HuH-7.5 (cell line): ENCODE results near the gene RNASE13.
A peak's percentile ranks its signal among the peaks of the same experiment; 100 is the strongest.

Experiments used
- DNase-seq: peaks from one replicate; pipeline ENCODE4 v3.0.0; 2011; ENCODE audit warnings: low spot score

RNASE13 gene

DNA sequence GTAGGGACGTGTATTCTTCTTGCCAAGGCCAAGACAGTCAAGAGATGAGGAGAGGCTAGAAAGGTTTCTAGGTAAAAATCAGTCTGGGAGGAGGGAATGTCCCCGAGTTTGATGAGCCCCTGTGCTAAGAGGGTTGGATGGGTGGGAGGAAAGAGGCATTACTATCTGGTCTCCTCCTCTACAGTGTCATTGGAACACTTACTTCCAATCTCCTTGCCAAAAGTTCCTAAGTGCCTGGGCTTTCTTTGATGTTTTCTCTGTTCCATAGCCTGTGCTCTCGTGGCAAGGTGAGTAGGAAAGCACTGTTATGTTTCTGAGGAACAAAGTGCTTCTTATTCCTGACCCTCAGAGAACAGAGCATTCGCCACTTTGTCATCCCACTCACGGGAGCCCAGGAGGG is at the start of gene RNASE13:
RNASE13 (minus strand) TSS at position 101 of the 400 bp plus-strand sequence. CDS start 519 bp downstream, outside the sequence.
- DNase-seq, result no peak

GRCh38 chr14:21084396-21084795 is 49.8 kb upstream of the RNASE13 start:
- no peak for DNase-seq

GRCh38 chr14:21083565-21084325 is 49.1 kb upstream of the RNASE13 start:
- DNase-seq, result no peak

DNA sequence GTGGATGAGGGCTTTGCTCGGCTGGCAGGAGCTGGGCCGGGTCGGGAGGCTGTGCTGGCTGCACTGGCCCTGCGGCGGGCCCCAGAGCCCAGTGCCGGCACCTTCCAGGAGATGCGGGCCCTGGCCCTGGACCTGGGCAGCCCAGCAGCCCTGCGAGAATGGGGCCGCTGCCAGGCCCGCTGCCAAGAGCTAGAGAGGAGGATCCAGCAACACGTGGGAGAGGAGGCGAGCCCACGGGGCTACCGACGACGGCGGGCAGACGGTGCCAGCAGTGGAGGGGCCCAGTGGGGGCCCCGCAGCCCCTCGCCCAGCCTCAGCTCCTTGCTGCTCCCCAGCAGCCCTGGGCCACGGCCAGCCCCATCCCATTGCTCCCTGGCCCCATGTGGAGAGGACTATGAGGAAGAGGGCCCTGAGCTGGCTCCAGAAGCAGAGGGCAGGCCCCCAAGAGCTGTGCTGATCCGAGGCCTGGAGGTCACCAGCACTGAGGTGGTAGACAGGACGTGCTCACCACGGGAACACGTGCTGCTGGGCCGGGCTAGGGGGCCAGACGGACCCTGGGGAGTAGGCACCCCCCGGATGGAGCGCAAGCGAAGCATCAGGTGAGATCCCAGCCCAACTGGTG is 47.0 kb upstream of the RNASE13 start:
- DNase-seq, result no peak

- DNase-seq, result no peak
Observed at GRCh38 chr14:21078726-21079125, 44.1 kb upstream of the RNASE13 start.

DNA sequence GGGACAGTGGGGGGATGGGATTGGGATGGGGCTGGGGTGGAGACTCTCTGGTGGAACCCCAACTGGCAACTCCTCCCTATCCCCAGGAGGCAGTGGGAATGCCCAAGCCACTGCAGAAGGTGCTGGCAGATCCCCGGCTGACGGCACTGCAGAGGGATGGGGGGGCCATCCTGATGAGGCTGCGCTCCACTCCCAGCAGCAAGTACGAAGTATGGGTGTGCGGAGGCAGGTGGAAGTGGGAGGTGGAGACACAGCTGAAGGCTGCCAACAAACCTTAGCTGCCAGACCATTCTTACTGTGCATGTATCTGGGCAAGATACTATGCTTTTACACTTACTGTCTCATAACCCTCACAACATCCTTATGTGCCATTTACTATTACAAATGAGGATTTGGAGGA is 43.7 kb upstream of the RNASE13 start:
- DNase-seq, result no peak

GRCh38 chr14:21077672-21078071 is 43.1 kb upstream of the RNASE13 start:
- no peak for DNase-seq

DNA sequence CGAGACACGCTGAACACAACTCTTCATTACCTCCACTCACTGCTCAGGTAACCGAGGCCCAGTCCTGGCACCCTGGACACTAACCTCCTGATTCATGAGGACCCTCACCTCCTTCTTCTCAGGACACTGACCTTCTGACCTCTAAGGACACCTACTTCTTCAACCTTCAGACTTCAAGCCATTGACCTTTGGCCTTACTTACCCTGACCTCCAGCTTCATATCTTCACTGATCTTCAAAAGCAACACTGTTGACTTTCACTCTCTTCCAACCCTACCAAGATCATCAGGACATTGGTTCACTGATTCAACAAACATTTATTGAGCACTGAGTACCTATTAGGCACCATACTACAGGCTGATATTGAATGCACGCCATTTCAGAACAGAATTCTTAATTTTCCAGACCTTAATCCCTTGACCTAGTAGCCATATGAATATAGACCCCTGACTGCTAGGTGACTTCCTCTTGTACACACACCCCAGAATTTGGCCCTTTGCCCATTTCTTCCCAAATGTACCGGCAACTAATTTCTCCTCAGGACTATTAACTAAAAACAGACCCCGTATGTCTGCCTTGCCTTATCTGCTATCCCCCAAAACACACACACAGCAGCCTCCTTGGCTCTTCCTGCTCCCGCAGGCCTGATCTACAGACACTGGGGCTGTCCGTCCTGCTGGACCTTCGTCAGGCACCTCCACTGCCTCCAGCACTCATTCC is 41.3 kb upstream of the RNASE13 start:
- DNase-seq, result peak; percentile 5

DNA sequence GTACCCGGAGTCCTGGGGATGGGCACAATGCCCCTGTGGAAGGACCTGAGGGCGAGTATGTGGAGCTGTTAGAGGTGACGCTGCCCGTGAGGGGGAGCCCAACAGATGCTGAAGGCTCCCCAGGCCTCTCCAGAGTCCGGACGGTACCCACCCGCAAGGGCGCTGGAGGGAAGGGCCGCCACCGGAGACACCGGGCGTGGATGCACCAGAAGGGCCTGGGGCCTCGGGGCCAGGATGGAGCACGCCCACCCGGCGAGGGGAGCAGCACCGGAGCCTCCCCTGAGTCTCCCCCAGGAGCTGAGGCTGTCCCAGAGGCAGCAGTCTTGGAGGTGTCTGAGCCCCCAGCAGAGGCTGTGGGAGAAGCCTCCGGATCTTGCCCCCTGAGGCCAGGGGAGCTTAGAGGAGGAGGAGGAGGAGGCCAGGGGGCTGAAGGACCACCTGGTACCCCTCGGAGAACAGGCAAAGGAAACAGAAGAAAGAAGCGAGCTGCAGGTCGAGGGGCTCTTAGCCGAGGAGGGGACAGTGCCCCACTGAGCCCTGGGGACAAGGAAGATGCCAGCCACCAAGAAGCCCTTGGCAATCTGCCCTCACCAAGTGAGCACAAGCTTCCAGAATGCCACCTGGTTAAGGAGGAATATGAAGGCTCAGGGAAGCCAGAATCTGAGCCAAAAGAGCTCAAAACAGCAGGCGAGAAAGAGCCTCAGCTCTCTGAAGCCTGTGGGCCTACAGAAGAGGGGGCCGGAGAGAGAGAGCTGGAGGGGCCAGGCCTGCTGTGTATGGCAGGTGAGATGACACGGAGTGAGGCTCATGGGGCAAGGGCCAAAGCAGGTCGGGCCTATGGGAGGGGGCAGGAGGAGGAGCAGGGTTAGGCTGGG is 40.0 kb upstream of the RNASE13 start:
- peak; percentile 3 for DNase-seq

GRCh38 chr14:21073921-21074320 is 39.3 kb upstream of the RNASE13 start:
- DNase-seq, result no peak

DNA sequence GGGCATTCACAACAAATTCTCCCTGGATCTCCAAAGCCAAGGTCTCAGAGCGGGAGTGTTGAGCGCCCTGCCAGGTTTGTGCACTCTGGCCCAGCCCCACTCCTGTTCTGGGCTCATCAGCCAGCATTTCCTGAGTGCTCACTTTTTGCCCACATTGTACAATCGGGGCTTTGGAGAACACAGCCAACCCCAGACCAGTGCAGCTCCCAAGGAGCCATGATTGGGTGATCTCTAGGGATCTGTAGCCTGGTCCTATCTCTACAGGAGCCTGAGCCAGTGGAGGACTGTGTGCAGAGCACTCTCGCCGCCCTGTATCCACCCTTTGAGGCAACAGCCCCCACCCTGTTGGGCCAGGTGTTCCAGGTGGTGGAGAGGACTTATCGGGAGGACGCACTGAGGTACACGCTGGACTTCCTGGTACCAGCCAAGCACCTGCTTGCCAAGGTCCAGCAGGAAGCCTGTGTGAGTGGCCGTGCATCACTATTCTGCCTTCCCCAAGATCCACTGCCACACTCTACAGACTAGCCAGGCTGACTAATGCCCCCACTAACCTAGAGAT is 38.3 kb upstream of the RNASE13 start:
- DNase-seq, result no peak

DNA sequence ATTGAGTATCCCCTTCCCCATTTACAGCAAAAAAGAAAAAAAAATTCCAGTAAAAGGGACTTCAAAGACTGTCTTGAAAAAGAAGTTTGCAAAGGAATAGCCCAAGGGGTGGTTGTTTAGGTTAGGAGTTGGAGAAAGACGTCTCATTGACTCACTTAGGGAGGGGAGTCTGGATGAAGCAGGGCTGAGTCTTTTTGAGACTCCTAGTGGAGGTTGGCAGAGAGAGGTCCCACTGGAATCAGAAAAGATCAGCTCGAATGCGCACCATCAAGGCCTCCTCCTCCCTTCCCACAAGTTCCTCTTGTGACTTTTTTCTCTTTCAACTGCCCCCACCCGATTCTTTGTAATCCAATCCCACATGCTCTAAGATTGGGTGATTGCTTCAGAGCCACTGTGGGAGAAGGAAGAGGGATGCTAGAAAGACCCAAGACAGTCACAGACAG is 37.4 kb upstream of the RNASE13 start:
- DNase-seq, result no peak

DNA sequence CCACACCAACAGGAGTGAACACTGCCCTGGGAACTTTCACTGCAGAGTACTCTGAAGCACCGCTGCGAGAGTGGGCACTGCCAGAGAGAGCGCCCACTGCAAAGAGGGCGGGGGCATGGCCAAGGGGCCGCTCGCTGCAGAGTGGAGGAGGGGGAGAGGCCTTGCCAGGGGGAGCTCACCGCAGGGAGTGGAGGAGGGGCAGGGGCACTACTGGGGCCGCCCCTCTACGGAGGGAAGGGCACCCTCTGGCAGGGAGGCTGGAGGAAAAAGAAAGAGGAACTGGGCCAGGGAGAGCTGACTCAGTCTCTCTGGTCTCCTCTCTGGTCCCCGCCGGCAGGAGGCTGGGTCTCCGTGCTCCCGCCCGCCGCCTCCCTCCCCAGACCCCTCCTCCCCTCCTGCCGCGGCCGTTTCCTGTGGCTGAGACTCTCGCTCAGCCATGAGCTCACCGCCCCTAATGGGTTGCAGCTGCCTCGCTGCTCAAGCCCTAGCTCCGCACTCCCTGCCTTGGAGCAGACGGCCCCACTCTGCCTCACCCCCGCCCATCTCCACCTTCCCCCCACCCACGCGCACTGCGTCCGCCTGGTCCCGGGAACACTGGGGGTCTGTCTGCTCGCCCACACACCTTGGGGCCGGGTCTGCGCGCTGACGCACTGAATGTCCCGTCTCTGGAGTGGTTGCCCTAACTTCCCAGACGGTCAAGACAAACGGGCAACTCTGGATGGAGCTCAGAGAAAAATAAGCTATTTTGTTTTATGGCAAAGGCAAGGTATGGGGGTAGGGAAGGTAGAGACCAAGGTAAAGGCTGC is 36.8 kb upstream of the RNASE13 start:
- peak; percentile 73 for DNase-seq

DNA sequence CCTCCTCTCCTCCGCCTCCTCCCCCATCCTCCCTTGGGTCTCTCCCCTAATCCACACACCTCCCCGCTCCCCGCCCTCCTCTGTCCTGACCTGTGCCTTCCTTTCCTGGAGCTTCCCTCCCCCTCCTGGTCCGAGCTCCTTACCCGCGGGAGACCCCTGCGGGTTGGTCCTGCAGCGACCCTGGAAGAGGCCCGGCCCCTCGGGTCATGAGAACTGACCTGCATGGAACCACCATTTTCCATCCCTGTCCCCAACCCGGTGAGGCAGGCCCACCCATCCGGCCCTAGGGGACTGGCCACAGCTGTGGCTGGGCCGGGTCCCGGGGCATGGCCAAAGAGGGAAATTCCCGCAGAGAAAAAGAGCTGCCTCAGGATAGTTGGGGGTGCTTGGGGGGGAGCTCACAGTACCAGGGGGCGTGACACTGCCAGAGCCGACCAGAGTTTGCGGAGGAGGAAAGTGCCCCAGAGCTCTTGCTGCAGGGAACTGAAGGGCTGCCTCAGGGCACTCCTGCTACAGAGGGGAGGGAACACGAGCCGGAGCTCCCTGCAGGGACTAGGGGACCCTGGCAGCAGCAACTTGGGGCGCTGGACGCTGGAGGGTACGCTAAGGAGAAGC is 36.1 kb upstream of the RNASE13 start:
- DNase-seq, result peak; percentile 59

DNA sequence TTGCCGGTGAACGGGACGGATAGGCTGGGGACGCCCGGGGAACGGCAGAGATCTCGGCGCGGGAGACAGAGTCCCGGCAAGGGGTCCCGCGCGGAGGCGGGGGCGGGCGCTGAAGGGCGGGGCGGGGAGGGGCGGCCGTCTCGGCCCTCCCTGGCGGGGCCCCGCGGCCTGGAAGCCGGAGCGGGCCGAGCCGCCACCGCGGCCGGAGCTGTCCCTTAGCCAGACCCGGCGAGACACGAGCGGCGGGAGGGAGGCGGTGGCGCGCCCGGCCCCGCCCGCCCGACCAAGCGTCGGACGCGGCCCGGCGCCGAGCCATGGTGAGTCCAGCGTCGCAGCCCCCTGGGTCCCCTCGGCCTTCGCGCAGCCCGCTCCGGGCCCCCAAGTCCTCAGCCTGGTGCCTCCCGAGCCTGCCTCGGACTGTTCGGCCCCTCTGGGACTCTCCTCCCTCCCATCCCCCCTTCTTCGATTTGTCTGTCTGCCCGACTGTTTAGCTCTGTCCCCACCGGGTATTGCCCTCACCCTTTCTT is 35.5 kb upstream of the RNASE13 start, which contains the start of gene ARHGEF40:
ARHGEF40 (plus strand) TSS at position 222 of the 527 bp plus-strand sequence; CDS start at position 315, 93 bp downstream.
- DNase-seq, result peak; percentile 63

DNA sequence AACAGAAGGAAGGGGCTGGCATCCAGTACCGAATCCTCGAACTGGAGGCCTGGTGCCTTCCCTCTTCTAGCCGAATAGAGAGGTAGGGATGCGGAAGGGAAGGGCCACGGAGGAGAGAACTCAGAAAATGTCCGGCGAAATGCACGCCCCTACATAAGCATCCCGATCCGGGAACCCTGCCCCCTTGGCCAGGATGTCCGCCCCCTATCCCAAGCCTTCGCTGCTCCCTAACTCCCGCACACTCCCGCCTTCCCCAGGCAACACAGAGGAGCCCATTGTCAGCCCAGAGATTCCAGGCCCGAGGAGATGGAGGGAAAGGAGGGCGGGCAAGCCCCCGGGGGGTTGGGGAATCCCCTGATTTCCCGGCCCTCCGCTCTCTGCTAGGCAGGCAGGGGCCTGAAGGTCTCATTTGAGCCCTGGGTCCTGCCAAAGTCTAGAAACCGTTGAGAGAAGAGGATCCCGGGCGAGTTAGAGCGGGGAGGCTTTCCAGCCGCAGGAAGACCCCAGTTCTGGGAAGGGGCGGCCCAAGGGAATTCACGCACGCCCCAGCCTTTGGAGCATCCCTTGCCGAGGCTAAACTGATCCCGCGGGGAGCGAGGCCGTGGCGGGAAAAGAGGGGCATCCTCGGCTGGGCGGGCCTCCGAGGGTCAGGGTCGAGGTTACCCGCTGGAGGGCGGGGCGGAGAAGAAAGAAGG is 34.9 kb upstream of the RNASE13 start:
- peak; percentile 60 for DNase-seq

- peak; percentile 82 for DNase-seq
Observed at GRCh38 chr14:21068521-21069387, 34.1 kb upstream of the RNASE13 start.

DNA sequence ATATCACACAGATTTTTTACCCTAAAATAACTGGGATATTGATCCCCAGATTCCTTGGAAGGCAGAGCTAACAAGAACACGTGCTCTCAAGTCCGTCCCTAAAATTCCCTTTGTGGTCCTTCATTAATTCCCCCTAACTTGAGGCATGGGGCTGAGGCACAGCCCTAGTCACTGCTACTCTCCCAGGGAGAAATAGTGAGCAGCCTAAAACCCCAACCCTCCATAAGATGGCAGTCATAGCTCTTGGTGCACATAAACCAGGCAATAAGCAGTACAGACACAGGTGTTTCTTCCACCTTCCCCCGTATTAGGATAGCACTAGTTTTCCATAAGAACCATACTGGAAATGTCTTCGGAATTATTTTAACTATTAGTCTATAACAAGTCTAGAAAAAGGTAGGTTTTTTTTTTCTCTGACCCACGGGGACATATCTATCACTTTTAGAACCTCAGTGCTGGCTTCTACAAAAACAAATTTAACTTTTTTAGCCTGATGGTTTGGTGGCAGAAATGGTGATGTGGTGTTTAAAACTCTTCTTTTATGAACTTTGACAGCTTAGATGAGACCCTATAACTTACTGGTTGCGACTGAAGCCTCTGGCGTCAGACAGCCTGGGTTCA is 32.4 kb upstream of the RNASE13 start:
- DNase-seq, result no peak
